Fibroblast of pulmonary artery (primary cell): ENCODE data around the gene DCHS2.

Experiments
- DNase-seq: peaks from one replicate; pipeline ENCODE4 v3.0.0-alpha.2; 2010; ENCODE audit warnings: low read depth
- H3K4me3 ChIP-seq: replicated peaks from 2 replicates; pipeline ENCODE4 v1.5.1; 2011; ENCODE audit warnings: low read depth, mild to moderate bottlenecking, control low read depth, low read length, moderate library complexity
- TF ChIP-seq, protein P1 (sequence below): IDR thresholded peaks from 2 replicates; pipeline ENCODE4 v1.5.1; 2011; ENCODE audit warnings: mild to moderate bottlenecking, control low read depth, low read length, inconsistent platforms; ENCODE audit errors: missing control alignments

The DCHS2 gene

DNA sequence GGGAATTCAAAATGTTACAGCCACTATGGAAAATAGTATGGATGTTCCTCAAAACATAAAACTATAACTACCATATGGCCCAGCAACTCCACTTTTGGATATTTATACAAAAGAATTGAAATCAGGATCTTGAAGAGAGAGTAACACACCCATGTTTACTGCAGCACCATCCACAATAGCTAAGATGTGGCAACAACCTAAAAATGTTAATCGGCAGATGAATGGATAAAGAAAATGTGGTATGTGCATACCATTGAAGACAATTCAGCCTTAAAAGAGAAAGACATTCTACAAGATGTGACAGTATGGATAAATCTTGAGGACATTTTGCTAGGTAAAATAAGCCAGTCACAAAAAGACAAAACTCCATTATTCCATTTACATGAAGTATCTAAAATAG lies 171.9 kb downstream of the DCHS2 start:
- DNase-seq: no peak
- no peak overlapping the region for H3K4me3 ChIP-seq
- TF ChIP-seq, protein P1, sequence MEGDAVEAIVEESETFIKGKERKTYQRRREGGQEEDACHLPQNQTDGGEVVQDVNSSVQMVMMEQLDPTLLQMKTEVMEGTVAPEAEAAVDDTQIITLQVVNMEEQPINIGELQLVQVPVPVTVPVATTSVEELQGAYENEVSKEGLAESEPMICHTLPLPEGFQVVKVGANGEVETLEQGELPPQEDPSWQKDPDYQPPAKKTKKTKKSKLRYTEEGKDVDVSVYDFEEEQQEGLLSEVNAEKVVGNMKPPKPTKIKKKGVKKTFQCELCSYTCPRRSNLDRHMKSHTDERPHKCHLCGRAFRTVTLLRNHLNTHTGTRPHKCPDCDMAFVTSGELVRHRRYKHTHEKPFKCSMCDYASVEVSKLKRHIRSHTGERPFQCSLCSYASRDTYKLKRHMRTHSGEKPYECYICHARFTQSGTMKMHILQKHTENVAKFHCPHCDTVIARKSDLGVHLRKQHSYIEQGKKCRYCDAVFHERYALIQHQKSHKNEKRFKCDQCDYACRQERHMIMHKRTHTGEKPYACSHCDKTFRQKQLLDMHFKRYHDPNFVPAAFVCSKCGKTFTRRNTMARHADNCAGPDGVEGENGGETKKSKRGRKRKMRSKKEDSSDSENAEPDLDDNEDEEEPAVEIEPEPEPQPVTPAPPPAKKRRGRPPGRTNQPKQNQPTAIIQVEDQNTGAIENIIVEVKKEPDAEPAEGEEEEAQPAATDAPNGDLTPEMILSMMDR: no peak

DNA sequence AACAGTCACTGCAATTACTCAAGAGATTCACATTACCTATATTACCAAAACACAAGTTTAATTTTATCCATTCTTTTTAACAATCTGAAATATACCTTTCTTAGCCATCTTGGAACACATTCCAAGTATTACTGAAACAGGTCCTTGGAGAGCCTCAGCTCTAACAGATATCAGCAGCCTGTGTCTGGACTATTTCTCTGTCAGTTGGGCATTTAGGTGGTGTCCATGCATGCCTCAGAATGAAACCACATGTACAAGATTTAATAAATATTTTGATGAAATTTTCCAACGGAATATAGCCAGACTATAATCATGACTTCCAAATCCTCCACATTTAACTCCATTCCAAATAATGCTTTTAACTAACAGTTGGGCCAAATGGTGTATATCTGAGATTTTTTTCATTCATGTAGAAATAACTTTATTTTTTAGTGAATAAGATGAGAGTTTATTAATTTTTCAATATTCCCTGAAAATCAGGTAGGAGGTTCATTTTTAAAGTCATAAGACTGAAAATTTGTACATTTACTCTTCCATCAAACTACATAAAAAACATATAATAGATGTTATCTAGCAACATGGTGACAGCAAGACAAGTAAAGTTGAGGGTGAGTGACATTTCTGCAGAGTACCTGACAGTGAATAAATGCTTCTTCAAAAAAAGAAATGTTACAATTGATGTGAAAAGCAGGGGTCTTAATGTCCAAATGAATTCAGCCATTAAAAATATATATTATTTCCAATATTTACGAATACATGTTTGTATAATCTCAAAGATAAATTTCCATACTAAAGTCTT lies 174.2 kb downstream of the DCHS2 start:
- TF ChIP-seq, protein P1: no peak

DNA sequence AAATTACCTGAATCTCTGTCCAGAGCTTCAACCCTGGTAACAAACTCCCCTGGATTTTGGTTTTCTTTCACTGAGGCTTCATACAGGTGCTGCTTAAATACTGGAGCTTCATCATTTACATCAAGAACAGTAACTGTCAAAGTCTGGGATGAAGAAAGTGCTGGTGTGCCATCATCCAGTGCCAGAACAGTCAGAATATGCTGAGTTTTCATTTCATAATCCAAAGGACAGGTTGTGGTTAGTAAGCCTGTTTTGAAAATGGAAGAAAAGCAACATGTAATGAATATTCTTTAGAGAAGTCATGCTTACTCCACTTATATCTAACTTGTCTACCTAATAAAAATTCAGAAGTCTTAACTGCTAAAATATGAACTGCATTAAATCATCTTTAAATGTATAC lies 175.9 kb downstream of the DCHS2 start:
- H3K4me3 ChIP-seq: no peak overlapping the region
- TF ChIP-seq, protein P1: no peak
- no peak for DNase-seq

More for the DNA sequence above, 174.2 kb downstream of the DCHS2 start:
- no peak overlapping the region for H3K4me3 ChIP-seq
- no peak for DNase-seq

DNA sequence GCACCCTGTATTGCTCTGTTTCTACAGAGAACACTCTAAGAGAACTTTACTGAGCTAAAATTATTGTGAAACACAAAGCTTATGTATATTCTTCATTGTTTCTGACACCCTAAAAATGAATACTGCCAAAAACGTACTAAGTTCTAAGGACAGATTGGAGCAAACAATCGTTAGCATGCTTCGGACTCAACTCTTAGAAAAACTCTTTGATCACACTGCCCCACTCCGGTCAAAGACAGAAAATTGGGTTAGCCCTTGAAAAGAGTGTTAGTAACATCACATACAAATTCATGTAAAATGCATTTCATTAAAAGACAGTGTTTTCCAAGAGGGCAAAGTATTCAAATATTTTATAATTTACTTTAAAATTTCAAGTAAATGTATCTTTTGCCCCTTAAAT lies 177.4 kb downstream of the DCHS2 start:
- no peak overlapping the region for H3K4me3 ChIP-seq
- DNase-seq: peak; percentile 40
- TF ChIP-seq, protein P1: peak; percentile 16

DNA sequence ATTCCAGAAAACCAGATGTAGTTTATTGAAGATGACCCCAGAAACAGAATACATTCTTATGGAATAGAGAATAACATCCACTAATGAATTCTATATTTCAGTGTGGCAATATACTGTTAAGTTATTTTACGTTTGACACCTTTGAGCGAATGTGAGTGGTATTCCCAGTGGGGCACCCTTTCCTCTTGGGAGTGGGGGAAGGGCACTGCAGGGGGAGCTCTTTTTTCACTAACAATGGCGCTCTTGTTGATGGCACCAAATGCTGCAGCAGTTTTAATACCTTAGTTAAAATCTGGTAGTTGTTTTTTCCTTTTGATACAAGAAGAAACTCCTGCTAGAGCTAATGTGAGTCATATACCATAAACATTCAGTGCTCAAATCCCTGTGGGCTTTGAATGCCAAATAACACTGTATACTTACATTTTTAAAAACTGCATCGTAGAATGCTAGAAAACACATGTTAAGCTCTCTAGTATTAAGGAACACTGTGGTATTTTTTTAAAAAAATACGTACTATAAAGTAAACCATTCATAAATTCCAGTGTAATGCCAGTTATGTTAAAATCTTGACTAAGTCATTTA lies 178.5 kb downstream of the DCHS2 start:
- TF ChIP-seq, protein P1: no peak
- DNase-seq: no peak
- no peak overlapping the region for H3K4me3 ChIP-seq

DNA sequence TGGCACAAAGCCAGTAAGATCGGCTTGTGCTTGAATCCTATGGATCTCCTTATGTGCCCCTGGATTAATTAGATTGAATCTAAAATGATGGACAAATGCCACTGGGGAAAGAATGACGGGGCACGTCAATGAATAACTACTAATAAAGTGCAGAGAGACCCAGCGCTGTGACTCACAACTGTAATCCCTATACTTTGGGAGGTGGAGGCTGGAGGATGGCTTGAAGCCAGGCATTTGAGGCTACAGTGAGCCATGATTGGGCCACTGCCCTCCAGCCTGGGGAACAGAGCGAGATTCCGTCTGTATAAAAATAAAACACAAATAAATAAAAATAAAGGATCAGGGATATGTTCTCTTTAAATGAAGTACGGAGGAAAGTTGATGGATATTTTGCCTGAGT lies 179.4 kb downstream of the DCHS2 start:
- DNase-seq: no peak
- H3K4me3 ChIP-seq: no peak overlapping the region
- TF ChIP-seq, protein P1: no peak

DNA sequence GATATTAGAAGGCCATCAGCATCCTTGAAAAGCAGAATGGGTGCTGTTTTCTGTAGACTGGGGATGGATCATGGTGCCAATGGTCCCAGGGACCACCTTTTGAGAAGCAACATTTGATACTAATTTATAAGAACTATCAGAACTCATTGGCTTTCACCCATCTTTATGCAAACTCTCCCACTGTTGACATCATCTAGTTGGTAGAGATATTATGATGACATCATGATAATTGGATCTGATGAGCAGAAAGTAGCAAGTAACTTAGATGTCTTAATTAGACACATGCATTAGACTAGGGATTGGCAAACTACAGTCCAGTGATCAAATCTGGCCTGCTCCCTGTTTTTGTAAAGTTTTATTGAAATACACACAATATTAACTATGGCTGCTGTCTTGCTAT lies 181.0 kb downstream of the DCHS2 start:
- TF ChIP-seq, protein P1: no peak
- DNase-seq: no peak
- no peak overlapping the region for H3K4me3 ChIP-seq
